HepG2 (cell line): ENCODE results near the gene FKBP8. TPM values are rescaled to one million over a fixed set of nuclear protein-coding genes. Genes with fewer than 3 reads are reported as not detected.

Experiments
- ARID2 ChIP-seq: sonication (generic); formaldehyde crosslinking; IDR thresholded peaks from 2 replicates; pipeline ENCODE4 v1.8.1; 2022; ENCODE audit warnings: mild to moderate bottlenecking, missing genetic modification reagents, borderline replicate concordance
- CC2D1A ChIP-seq: sonication (generic); formaldehyde crosslinking; IDR thresholded peaks from 2 replicates; pipeline ENCODE4 v1.8.1; 2023; ENCODE audit warnings: mild to moderate bottlenecking, missing genetic modification reagents
- NPAS2 ChIP-seq: sonication (generic); formaldehyde crosslinking; IDR thresholded peaks from 2 replicates; pipeline ENCODE4 v1.8.0; 2022; ENCODE audit warnings: mild to moderate bottlenecking, missing genetic modification reagents, borderline replicate concordance
- PAXIP1 ChIP-seq: sonication (generic); formaldehyde crosslinking; conservative IDR thresholded peaks from 2 replicates; pipeline ENCODE4 v1.4.0; 2020; ENCODE audit warnings: mild to moderate bottlenecking, missing genetic modification reagents, moderate library complexity
- RFX1 ChIP-seq: fragments of 450-650 bp; IDR thresholded peaks from 2 replicates; pipeline ENCODE4 v1.6.1; 2017
- TAF1 ChIP-seq: sonication (generic); formaldehyde crosslinking; IDR thresholded peaks from 2 replicates; pipeline ENCODE4 v1.4.0; 2020; ENCODE audit warnings: missing genetic modification reagents
- ZBTB44 ChIP-seq: sonication (generic); formaldehyde crosslinking; IDR thresholded peaks from 2 replicates; pipeline ENCODE4 v1.4.0; 2020; ENCODE audit warnings: missing genetic modification reagents
- ZFX ChIP-seq: sonication (generic); formaldehyde crosslinking; IDR thresholded peaks from 2 replicates; pipeline ENCODE4 v1.4.0; 2020; ENCODE audit warnings: mild to moderate bottlenecking, low read depth, missing genetic modification reagents, moderate library complexity
- ZKSCAN5 ChIP-seq: sonication (generic); formaldehyde crosslinking; IDR thresholded peaks from 2 replicates; pipeline ENCODE4 v1.5.1; 2020; ENCODE audit warnings: mild to moderate bottlenecking, missing genetic modification reagents
- ZNF841 ChIP-seq: sonication (generic); formaldehyde crosslinking; IDR thresholded peaks from 2 replicates; pipeline ENCODE4 v1.8.1; 2023; ENCODE audit warnings: missing genetic modification reagents, borderline replicate concordance
- ZNF878 ChIP-seq: sonication (generic); formaldehyde crosslinking; IDR thresholded peaks from 2 replicates; pipeline ENCODE4 v1.8.1; 2023; ENCODE audit warnings: mild to moderate bottlenecking, missing genetic modification reagents, moderate library complexity
- ZSCAN25 ChIP-seq: sonication (generic); formaldehyde crosslinking; IDR thresholded peaks from 2 replicates; pipeline ENCODE4 v1.8.0; 2022; ENCODE audit warnings: mild to moderate bottlenecking, missing genetic modification reagents
- polyA plus RNA-seq, 8 experiments: library from polyadenylated mRNA; depleted of rRNA in 3 of 8; stranded (reverse) in 7 of 8; unstranded in 1 of 8; fragments of >200 nt; fragmentation: Illumina TruSeq in 4 of 8; extraction: Trizol in 4 of 8; gene quantifications; 2 replicates each; pipeline versions ENCODE4 v1.2.1 to v1.2.3, GENCODE V29; 2011 to 2016; ENCODE audit warnings: low read depth in 4 of 8, missing spikeins in 1 of 8, mixed read lengths in 1 of 8; ENCODE audit not compliant: insufficient read depth in 1 of 8
- total RNA-seq, 5 experiments: library from RNA; depleted of rRNA; stranded (reverse); fragments of >200 nt; fragmentation: Illumina TruSeq; extraction: Trizol; gene quantifications; 2 replicates each; pipeline ENCODE4 v1.2.3, GENCODE V29; 2016; ENCODE audit warnings: low read depth in 1 of 5
- TF ChIP-seq, protein P1 (sequence below), 2 experiments: fragments of 450-650 bp in 1 of 2; sonication (generic) in 1 of 2; formaldehyde crosslinking in 1 of 2; IDR thresholded peaks; 2 replicates each; pipeline versions ENCODE4 v1.6.1 to v1.8.0; 2016 to 2022; ENCODE audit warnings: antibody characterized with exemption in 1 of 2, mild to moderate bottlenecking in 1 of 2, missing genetic modification reagents in 1 of 2

The FKBP8 gene
- total and polyA plus RNA-seq, 2 of the 13 experiments (the other 11 are each of a cell fraction or from before 2014, with no cell fraction given): 81.7 to 93.9 TPM

GRCh38 chr19:18589380-18590272 lies 46.3 kb upstream of the FKBP8 start (continued):
- TF ChIP-seq CC2D1A (CRISPR knock-in tag) (peak; percentile 74; the same call in 1 of the 2 replicates), ZKSCAN5 (CRISPR knock-in tag) (no peak), ZNF841 (CRISPR knock-in tag) (peak; percentile 69; the same call in 1 of the 2 replicates), ZNF878 (CRISPR knock-in tag) (peak; percentile 93), ZBTB44 (CRISPR knock-in tag) (0 out of 2 replicates have a peak, but pooled peaks have one; percentile 57), ZFX (CRISPR knock-in tag) (peak; percentile 84), RFX1 (no peak), ARID2 (CRISPR knock-in tag) (peak; percentile 98), PAXIP1 (CRISPR knock-in tag) (no peak; the same call in 1 of the 2 replicates), NPAS2 (CRISPR knock-in tag) (no peak; the same call in 1 of the 2 replicates), TAF1 (no peak; the same call in 1 of the 2 replicates), ZSCAN25 (CRISPR knock-in tag) (peak; percentile 72; the same call in 1 of the 2 replicates)
- TF ChIP-seq, protein P1, sequence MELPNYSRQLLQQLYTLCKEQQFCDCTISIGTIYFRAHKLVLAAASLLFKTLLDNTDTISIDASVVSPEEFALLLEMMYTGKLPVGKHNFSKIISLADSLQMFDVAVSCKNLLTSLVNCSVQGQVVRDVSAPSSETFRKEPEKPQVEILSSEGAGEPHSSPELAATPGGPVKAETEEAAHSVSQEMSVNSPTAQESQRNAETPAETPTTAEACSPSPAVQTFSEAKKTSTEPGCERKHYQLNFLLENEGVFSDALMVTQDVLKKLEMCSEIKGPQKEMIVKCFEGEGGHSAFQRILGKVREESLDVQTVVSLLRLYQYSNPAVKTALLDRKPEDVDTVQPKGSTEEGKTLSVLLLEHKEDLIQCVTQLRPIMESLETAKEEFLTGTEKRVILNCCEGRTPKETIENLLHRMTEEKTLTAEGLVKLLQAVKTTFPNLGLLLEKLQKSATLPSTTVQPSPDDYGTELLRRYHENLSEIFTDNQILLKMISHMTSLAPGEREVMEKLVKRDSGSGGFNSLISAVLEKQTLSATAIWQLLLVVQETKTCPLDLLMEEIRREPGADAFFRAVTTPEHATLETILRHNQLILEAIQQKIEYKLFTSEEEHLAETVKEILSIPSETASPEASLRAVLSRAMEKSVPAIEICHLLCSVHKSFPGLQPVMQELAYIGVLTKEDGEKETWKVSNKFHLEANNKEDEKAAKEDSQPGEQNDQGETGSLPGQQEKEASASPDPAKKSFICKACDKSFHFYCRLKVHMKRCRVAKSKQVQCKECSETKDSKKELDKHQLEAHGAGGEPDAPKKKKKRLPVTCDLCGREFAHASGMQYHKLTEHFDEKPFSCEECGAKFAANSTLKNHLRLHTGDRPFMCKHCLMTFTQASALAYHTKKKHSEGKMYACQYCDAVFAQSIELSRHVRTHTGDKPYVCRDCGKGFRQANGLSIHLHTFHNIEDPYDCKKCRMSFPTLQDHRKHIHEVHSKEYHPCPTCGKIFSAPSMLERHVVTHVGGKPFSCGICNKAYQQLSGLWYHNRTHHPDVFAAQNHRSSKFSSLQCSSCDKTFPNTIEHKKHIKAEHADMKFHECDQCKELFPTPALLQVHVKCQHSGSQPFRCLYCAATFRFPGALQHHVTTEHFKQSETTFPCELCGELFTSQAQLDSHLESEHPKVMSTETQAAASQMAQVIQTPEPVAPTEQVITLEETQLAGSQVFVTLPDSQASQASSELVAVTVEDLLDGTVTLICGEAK (IDR thresholded peaks at IDR 0.05): no peak
- TF ChIP-seq, protein P1 (CRISPR knock-in tag; IDR thresholded peaks at IDR 0.05): peak; percentile 88
